ENCODE data around the gene ZNF672.
A peak's percentile ranks its signal among the peaks of the same experiment; 100 is the strongest.
"Not testable (repeated sequence)": the region's sequence is repeated elsewhere in the genome, so short reads cannot be mapped to it uniquely, and the experiment has no call there.

ZNF672 gene

GRCh38 chr1:248853663-248854375 lies 15.8 kb downstream of the ZNF672 start:
- DNase-seq (ENCODE audit: low read depth) = no peak

GRCh38 chr1:248855580-248855979 lies 17.6 kb downstream of the ZNF672 start:
- DNase-seq (ENCODE audit: low read depth) = no peak

- DNase-seq (ENCODE audit: low read depth) = no peak
Measured at GRCh38 chr1:248856176-248856575, 18.2 kb downstream of the ZNF672 start.

- DNase-seq (ENCODE audit: low read depth) = no peak
Measured at GRCh38 chr1:248857201-248857600, 19.2 kb downstream of the ZNF672 start.

- DNase-seq (ENCODE audit: low read depth) = no peak
Measured at GRCh38 chr1:248857749-248858095, 19.7 kb downstream of the ZNF672 start.

GRCh38 chr1:248858096-248858890 lies 20.3 kb downstream of the ZNF672 start:
- peak; percentile 19 for DNase-seq (ENCODE audit: low read depth)

- peak; percentile 95 for DNase-seq (ENCODE audit: low read depth)
Measured at GRCh38 chr1:248858891-248859889, 21.2 kb downstream of the ZNF672 start, which contains the start of gene ZNF692. TSS of gene ZNF692 (minus strand) at chr1:248859085. CDS start at chr1:248858309, 776 bp downstream.

- DNase-seq (ENCODE audit: low read depth) = no peak
Measured at GRCh38 chr1:248860007-248860406, 22.0 kb downstream of the ZNF672 start.

- DNase-seq (ENCODE audit: low read depth) = no peak
Measured at GRCh38 chr1:248861616-248862015, 23.6 kb downstream of the ZNF672 start.

GRCh38 chr1:248862695-248862997 lies 24.6 kb downstream of the ZNF672 start:
- no peak for DNase-seq (ENCODE audit: low read depth)

- DNase-seq (ENCODE audit: low read depth) = peak; percentile 75
Measured at GRCh38 chr1:248862998-248863881, 25.2 kb downstream of the ZNF672 start.

- no peak for DNase-seq (ENCODE audit: low read depth)
Measured at GRCh38 chr1:248871837-248872401, 33.9 kb downstream of the ZNF672 start.

- DNase-seq (ENCODE audit: low read depth) = no peak
Measured at GRCh38 chr1:248872752-248873408, 34.9 kb downstream of the ZNF672 start.

GRCh38 chr1:248873409-248873992 lies 35.5 kb downstream of the ZNF672 start:
- peak; percentile 79 for DNase-seq (ENCODE audit: low read depth)

GRCh38 chr1:248873993-248874533 lies 36.0 kb downstream of the ZNF672 start:
- peak; percentile 63 for DNase-seq (ENCODE audit: low read depth)

GRCh38 chr1:248881261-248881660 lies 43.2 kb downstream of the ZNF672 start:
- no peak for DNase-seq (ENCODE audit: low read depth)

- DNase-seq (ENCODE audit: low read depth) = not testable (repeated sequence)
Measured at GRCh38 chr1:248882427-248882826, 44.4 kb downstream of the ZNF672 start.

- no peak for DNase-seq (ENCODE audit: low read depth)
Measured at GRCh38 chr1:248884632-248885295, 46.7 kb downstream of the ZNF672 start.

GRCh38 chr1:248885646-248886045 lies 47.6 kb downstream of the ZNF672 start:
- no peak for DNase-seq (ENCODE audit: low read depth)
